Activated effector memory CD4-positive, alpha-beta T cell treated with Interleukin-2 at 50 U/mL for 16 hours (primary cell): ENCODE results near the gene ZFP64.
"Not testable (repeated sequence)": the region's sequence is repeated elsewhere in the genome, so short reads cannot be mapped to it uniquely, and the experiment has no call there.

ENCODE experiments used
- DNase-seq: peaks from one replicate; pipeline ENCODE4 v3.0.0-alpha.2; 2020

ZFP64 gene

DNA sequence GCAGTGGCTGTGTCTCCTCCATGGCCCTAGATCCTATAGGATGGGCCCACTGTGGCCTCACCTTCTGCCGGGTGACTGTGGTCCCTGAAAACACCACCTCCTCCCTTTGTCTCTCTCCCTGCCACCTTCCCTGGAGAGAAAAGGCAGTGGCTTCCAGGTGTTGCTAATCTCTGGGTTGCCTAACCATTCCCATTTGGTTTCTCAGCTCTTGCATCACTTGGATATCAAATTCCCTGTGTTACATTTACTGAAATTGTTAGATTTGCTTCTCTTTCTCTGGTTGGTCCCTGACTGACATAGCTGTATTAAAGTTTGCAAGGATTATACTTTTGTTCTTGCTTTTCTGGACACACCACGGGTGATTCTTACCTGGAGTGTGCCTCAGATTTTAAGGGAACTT, 9.3 kb upstream of the ZFP64 start:
- DNase-seq = no peak

DNA sequence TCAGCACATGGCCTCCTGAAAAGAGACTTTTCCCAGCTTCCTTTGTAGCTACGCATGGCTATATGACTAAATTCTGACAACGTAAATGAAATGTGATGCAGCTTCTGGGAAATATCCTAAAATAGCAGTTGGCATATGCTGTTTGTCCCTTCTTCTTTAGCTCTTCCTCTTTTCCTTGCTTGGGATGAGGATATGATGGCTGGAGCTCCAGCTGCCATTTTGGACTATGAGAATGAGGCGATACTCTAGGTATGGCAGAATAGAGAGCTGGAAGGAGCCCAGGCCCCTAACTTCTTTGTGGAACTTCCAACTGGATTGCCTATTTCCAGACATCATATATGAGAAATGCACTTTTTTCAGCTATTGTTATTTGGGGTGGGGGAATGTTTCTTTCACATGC, 5.3 kb upstream of the ZFP64 start:
- no peak for DNase-seq

DNA sequence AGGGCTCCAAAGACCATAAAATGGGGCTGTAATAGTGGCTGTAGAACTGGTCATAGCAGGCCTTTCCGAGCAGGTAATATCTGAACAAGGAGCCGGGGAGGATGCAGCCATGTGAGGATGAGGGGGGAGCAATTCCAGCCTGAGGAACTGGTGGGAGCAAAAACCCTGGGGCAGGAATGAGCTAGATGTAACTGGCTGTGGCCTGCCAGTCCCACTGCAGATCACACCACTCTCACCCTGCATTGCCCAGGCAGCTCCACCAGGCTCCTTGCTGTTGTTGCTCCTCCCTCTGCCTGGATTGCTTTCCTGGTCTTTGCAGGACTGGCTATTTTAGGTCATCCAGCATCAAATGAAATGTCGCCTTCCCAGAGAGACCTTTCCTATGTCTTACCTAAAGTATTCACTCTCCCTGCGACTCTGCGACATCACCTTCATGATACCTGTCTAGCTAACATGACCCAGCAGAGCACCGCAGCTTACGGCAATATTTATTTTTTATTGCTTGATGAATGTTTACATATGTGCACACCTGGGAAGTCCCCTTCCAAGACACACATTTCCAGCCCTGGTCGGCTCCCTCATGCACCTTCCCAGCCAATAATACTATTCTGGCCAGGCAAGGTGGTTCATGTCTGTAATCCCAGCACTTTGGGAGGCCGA, 2.4 kb upstream of the ZFP64 start:
- no peak for DNase-seq

- DNase-seq = no peak
Measured at GRCh38 chr20:52193133-52193532, 1.6 kb upstream of the ZFP64 start.

DNA sequence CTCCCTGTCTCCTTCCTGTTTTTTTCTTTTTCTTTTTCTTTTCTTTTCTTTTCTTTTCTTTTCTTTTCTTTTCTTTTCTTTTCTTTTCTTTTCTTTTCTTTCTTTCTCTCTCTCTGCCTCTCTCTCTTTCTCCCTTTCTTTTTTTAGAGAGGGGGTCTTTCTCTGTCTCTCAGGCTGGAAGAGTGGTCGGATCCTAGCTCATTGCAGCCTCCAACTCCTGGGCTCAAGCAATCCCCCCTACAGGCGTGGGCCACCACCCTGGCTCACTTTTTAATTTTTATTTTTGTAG, 1.1 kb upstream of the ZFP64 start:
- DNase-seq = not testable (repeated sequence)

DNA sequence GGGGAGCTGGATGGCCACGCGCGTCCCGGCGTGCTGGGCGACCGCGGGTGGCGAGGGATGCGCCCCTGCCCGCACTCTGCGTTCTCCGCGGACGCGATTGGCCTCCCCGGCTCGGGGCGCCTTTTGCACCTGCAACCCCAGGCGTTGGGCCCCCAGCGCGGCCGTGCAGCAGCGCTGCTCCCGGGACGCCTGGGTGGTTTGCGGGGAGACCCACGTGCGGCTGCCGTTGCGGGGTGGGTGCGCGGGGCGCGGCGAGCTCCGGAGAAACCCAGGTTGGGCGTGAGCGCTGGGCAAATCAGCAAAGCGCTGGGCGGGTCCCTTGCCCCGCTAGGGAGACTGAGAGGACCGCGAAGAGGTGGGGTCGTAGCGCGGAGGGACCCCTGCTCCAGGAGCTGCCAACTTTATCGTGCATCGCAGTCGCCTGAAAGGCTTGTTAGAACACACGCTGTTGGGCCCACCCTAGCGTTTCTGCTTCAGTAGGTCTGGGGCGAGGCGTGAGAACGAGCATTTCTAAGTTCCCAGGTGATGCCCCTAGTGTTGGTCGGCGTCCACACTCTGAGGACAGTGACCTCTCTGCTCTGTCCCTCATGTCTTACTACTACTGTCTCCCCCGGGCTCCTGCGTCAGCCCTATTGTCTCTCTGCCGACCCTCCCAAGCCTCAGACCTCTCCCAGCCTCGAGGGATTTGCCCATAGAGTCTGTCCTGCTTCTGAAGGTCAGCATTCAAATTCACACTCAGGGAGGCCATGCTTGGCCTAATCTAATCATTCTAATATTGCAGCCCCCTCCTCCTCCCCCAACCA, 538 bp upstream of the ZFP64 start:
- no peak for DNase-seq

DNA sequence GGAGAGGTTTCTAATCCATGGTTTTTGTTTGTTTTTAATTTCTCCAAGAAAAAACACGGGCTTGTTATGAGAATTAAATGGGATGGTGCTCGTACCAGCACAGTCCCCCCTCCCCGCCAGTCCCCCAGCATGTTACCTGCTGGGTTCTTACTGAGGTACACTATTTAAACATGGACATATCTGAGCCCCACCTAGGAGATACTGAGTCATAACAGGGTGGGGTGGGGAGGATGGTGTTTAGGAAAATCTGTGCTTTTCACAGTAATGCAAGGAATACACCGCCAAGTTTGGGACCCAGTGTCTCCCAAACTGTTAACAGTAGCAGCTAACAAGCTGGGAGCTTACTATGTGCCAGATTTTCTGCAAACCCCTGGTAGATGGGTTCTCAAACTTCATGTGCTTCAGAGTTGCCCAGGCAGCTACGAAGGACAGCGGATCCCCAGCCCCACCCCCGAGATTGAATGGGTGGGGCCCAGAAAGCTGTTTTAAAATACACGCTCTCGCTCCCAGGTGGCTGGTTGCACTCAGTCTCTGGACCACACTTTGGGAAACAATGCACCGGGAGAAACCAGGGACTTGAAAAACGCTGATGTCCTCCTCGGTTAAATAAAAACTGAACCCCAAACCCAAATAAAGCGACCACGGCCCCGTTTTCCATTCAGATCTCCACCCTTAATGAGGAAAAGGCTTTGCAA, 995 bp downstream of the ZFP64 start:
- peak; percentile 29 for DNase-seq

DNA sequence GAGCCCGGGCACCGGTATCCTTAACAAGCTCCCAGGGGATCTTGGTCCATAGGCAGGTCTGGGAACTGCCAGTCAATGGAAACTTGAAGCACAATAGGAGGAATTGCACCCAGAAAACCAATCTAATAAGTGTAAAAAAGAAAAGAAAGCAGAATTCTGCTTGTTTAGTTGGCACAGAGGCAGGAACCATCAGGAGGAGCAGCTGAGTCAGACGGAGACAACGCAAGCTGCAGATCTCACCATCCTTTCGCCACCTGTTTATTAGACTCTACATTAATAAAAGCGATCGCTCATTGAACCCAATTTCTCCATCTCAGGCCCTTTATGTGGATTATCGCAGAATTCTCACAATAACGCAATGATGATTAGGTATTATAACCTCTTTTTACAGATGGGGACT, 9.8 kb downstream of the ZFP64 start:
- DNase-seq = no peak

DNA sequence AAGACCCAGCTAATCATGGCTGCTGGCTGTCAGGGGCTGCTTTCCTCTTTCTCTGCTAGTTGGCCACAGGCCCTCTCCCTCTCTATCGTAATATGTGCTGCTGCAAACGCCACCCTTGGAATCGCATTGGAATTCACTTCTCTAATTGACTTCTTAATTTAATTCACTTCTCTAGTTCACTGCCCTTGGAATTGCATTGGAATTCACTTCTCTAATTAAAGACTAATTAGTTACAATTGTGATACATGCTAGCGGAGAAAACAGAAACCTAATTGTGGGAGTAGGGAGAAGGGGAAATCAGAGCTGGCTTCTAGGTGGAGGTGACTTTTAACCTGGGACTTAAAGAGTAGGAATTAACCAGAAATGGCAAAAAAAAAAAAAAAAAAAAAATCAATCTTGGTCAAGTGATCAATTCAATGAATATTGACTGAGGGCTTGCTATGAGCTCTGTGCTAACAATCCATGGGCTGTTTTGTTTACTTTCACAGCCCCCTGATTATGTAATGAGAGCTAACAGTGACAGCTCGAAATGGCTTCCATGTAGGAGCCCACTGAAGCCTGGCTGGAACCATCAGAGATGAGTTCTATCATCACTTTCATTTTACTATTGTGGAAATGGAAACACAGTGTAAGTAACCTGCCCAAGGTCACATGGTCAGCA, 11.3 kb downstream of the ZFP64 start:
- DNase-seq = no peak

GRCh38 chr20:52179331-52180179, 12.0 kb downstream of the ZFP64 start:
- DNase-seq = no peak

DNA sequence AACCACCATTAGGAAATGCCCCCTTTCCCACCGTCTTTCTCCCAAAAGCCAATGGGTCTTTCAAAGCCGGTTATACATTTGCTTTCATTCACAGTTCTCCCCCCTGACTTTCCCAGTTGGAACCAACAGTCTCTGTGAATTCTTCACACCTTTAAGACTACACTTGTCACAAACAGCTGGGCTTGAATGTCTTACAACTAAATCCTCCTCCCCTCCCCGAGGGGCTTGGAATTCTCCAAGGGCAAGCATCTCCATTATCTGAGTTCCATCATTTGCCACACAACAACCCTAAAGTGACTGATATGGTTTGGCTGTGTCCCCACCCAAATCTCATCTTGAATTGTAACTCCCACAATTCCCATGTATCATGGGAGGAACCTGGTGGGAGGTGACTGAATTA, 12.9 kb downstream of the ZFP64 start:
- no peak for DNase-seq

DNA sequence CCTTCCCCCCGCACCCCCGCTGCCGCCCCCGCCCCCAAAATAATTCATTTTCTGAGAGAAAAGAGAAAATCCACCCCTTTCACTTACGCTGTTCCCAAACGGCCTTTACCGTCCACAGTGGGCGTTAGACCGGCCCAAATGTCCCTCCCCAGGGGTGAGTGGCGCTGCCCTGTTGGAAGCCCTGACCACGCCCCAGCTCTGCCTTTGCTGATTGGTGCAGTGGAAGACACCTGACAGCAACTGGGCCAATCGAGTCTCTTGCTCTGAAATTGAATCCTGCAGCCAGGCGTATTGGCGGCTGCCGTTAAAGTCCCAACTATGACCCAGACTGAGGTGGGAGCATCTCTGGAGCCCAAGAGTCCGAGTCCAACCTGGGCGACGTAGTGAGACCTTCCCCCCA, 15.7 kb downstream of the ZFP64 start:
- DNase-seq = no peak

DNA sequence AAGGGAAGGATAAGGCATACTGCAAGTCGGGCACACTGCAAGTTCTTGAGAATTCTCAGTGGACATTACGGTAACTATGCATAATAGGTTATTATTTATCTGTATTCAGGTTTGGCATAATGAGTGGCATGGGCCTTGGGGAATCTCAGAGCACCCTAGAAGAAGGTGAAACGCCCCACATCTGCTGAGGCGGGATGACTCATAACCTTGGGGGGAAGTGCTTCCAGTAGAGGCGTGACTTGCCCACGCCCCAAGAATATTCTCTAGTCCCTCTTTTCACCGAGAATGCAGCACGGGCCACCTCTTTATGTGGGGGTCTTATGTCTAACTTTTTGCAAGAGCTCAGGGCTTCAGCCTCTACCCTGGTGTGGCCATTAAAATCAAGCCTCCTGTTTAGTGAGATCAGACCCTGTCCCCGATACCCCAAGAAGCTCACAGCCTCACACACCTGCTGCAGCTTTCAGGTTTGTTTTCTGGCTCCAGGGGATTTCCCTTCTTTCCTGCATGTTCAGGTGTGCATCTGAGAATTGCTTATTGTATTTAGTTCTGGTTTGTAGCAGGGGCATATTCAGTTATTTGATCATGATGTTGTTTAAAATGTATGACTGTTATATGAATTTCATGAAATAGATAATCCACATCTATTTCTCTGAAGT, 19.1 kb downstream of the ZFP64 start:
- DNase-seq = no peak

GRCh38 chr20:52171025-52171424, 20.6 kb downstream of the ZFP64 start:
- no peak for DNase-seq

- DNase-seq = no peak
Measured at GRCh38 chr20:52168116-52168515, 23.5 kb downstream of the ZFP64 start.

- DNase-seq = no peak
Measured at GRCh38 chr20:52167232-52167840, 24.2 kb downstream of the ZFP64 start.

DNA sequence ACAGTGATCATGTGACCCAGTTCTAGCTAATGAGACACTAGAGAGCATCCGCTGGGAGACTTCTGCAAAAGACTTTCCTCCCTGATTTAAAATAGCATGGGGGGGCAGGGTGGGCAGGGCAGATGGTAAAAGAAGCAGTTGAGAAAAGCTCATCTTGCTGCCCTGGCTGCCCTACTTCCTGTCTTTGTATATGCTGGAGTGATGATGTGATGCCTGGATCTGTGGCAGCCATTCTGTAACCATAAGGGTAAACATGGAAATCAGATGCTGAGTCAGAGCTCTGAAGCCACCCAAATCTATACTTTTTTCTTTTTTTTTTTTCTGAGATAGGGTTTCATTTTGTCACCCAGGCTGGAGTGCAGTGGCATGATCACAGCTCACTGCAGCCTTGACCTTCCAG, 25.4 kb downstream of the ZFP64 start:
- DNase-seq = no peak

- DNase-seq = no peak
Measured at GRCh38 chr20:52160621-52161204, 30.9 kb downstream of the ZFP64 start.

DNA sequence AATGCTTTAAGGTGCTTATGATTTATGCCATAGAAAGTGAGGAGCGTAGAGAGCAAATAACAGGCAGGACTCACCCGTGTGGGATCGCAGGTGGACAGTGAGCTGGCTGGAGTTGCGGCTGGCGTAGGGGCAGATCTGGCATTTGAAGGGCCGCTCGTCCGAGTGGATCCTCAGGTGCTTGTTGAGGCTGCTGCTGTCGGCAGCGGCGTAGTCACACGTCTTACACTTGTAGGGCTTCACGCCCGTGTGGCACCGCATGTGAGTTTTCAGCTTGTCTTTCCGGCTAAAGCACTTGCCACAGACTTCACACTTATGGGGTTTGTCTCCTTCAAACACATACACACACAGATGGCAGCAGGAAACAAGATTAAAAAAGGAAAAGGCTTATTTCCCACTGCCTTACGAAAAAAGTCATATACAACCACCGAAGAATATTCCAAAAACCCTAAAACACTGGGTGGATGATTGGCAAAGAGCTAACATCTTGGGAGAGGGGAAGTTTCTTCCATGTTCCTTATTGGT, 31.5 kb downstream of the ZFP64 start:
- DNase-seq = no peak

- DNase-seq = no peak
Measured at GRCh38 chr20:52154575-52154974, 37.0 kb downstream of the ZFP64 start.

GRCh38 chr20:52153896-52154295, 37.7 kb downstream of the ZFP64 start:
- no peak for DNase-seq
